Keratinocyte (primary cell): Measurements from ENCODE around the gene PLCL1. TPM values are rescaled to one million over a fixed set of nuclear protein-coding genes. Genes with fewer than 3 reads are reported as not detected.

Experiments
- DNase-seq: peaks from one replicate; pipeline ENCODE4 v3.0.0-alpha.2; 2011; ENCODE audit warnings: low read depth, missing footprints, low spot score
- FAIRE-seq: peaks from 2 replicates; lab custom pipeline; 2011; peaks lifted over from hg19 to GRCh38; lab: Jason Lieb, UNC
- H2AFZ ChIP-seq: 2 replicates; pipeline ENCODE4 v1.6.0; 2012; ENCODE audit warnings: low read length, control low read depth, inconsistent platforms; ENCODE audit not compliant: control insufficient read depth
- H3K27ac ChIP-seq: 2 replicates; pipeline ENCODE4 v1.5.1; 2011; ENCODE audit warnings: low read length; ENCODE audit not compliant: control insufficient read depth, insufficient read depth
- H3K27me3 ChIP-seq: 3 replicates; pipeline ENCODE4 v1.6.0; 2011; ENCODE audit warnings: low read length; ENCODE audit not compliant: control insufficient read depth, insufficient read depth; ENCODE audit errors: extremely low read depth
- H3K36me3 ChIP-seq, 2 experiments: 2 replicates in 1 of 2; 3 replicates in 1 of 2; pipeline ENCODE4 v1.5.1; 2011; ENCODE audit warnings: low read length in 2 of 2, mild to moderate bottlenecking in 1 of 2; ENCODE audit not compliant: control insufficient read depth in 2 of 2, insufficient read depth in 2 of 2; ENCODE audit errors: extremely low read depth in 1 of 2
- H3K4me1 ChIP-seq: 3 replicates; pipeline ENCODE4 v1.5.1; 2011; ENCODE audit warnings: low read length; ENCODE audit not compliant: control insufficient read depth, insufficient read depth; ENCODE audit errors: extremely low read depth
- H3K4me2 ChIP-seq: 3 replicates; pipeline ENCODE4 v1.6.0; 2011; ENCODE audit warnings: low read depth, low read length; ENCODE audit not compliant: control insufficient read depth, insufficient read depth; ENCODE audit errors: extremely low read depth
- H3K4me3 ChIP-seq, 3 experiments: fragments of 200-600 bp in 1 of 3; sonication (generic) in 1 of 3; 2 replicates in 2 of 3; 3 replicates in 1 of 3; pipeline ENCODE4 v1.5.1; 2011 to 2016; ENCODE audit warnings: low read length in 3 of 3, mild to moderate bottlenecking in 3 of 3, control low read depth in 2 of 3, inconsistent platforms in 1 of 3, low read depth in 1 of 3, mixed read lengths in 1 of 3, mixed run types in 1 of 3, moderate library complexity in 1 of 3; ENCODE audit not compliant: control insufficient read depth in 2 of 3, insufficient read depth in 2 of 3; ENCODE audit errors: extremely low read depth in 1 of 3
- H3K79me2 ChIP-seq: 2 replicates; pipeline ENCODE4 v1.6.0; 2012; ENCODE audit warnings: low read length; ENCODE audit not compliant: control insufficient read depth, insufficient read depth
- H3K9ac ChIP-seq: 3 replicates; pipeline ENCODE4 v1.6.0; 2011; ENCODE audit warnings: low read length; ENCODE audit not compliant: control insufficient read depth, insufficient read depth; ENCODE audit errors: extremely low read depth
- H3K9me1 ChIP-seq: 3 replicates; pipeline ENCODE4 v1.6.0; 2011; ENCODE audit warnings: low read length; ENCODE audit not compliant: control insufficient read depth, insufficient read depth; ENCODE audit errors: extremely low read depth
- H3K9me3 ChIP-seq: 2 replicates; pipeline ENCODE4 v1.5.1; 2012; ENCODE audit warnings: low read depth, low read length; ENCODE audit not compliant: control insufficient read depth
- H4K20me1 ChIP-seq: 3 replicates; pipeline ENCODE4 v1.6.0; 2011; ENCODE audit warnings: low read length; ENCODE audit not compliant: control insufficient read depth, insufficient read depth; ENCODE audit errors: extremely low read depth
- CTCF ChIP-seq, 3 experiments: IDR thresholded peaks in 1 of 3; conservative IDR thresholded peaks in 1 of 3; optimal IDR thresholded peaks in 1 of 3; 2 replicates in 2 of 3; 3 replicates in 1 of 3; pipeline versions ENCODE3 to v1.5.1; 2011; ENCODE audit warnings: low read length in 3 of 3, mild to moderate bottlenecking in 3 of 3, moderate library complexity in 2 of 3, control low read depth in 1 of 3, inconsistent platforms in 1 of 3; ENCODE audit not compliant: insufficient read depth in 2 of 3; ENCODE audit errors: extremely low read depth in 1 of 3
- EZH2 ChIP-seq: IDR thresholded peaks from one replicate; pipeline ENCODE4 v1.6.1; 2012; ENCODE audit warnings: inconsistent platforms, mild to moderate bottlenecking, low read length, moderate library complexity
- dilution Hi-C: fragments of 300-500 bp; cut with MboI; formaldehyde crosslinking; loops from one replicate; pipeline ENCODE4 v1.7.0; 2020; ENCODE audit warnings: low sequenced_read_pairs; ENCODE audit not compliant: extremely low pct_ligation_motif_present
- polyA plus RNA-seq, 5 experiments: library from polyadenylated mRNA; depleted of rRNA in 3 of 5; stranded (reverse) in 3 of 5; stranded (forward) in 1 of 5; unstranded in 1 of 5; fragments of >200 nt; gene quantifications; 1 replicate in 1 of 5; 2 replicates in 3 of 5; 3 replicates in 1 of 5; pipeline versions ENCODE4 v1.2.1 to v1.2.3, GENCODE V29; 2011 to 2012; ENCODE audit warnings: missing spikeins in 2 of 5, low read depth in 1 of 5, low replicate concordance in 1 of 5

PLCL1 gene
- polyA plus RNA-seq, 1 donor (not counting 4 experiments of a cell fraction or from before 2014, with no cell fraction given), result 0.01 TPM

- Histone ChIP-seq H4K20me1 (no peaks in the 10 kb centered on the region), H3K79me2 (no peaks in the 10 kb centered on the region), H3K36me3 (no peaks in the 10 kb centered on the region), H3K9me3 (no peaks in the 10 kb centered on the region), H3K4me2 (no peak overlapping the region), H2AFZ (no peak overlapping the region), H3K4me3 (no peak overlapping the region), H3K4me1 (no peaks in the 10 kb centered on the region), H3K9me1 (no peaks in the 10 kb centered on the region), H3K9ac (no peak overlapping the region), H3K27ac (no peak overlapping the region), H3K27me3 (no peaks in the 10 kb centered on the region)
- FAIRE-seq (no peak), DNase-seq (no peak)
- TF ChIP-seq EZH2 (no peak), CTCF (optimal IDR thresholded peaks at IDR 0.05 in 1 of 3, IDR thresholded peaks at IDR 0.05 in 1 of 3, conservative IDR thresholded peaks at IDR 0.05 in 1 of 3; ENCODE audit: extremely low read depth in 1 of 3, insufficient read depth in 2 of 3, low read length in 3 of 3) (no peak)
- dilution Hi-C loops, result no loop called here
Observed at GRCh38 chr2:197982565-197982964, 178.2 kb downstream of the PLCL1 start.

GRCh38 chr2:197985029-197985638, 180.7 kb downstream of the PLCL1 start:
- Histone ChIP-seq H3K9me1 (no peaks in the 10 kb centered on the region), H3K36me3 (no peaks in the 10 kb centered on the region), H4K20me1 (no peaks in the 10 kb centered on the region), H3K9ac (no peak overlapping the region), H3K4me2 (no peak overlapping the region), H3K27ac (no peak overlapping the region), H3K27me3 (no peaks in the 10 kb centered on the region), H3K4me1 (no peaks in the 10 kb centered on the region), H3K4me3 (no peak overlapping the region), H3K79me2 (no peaks in the 10 kb centered on the region), H3K9me3 (no peaks in the 10 kb centered on the region), H2AFZ (no peak overlapping the region)
- DNase-seq (no peak), FAIRE-seq (no peak)
- no peak for TF ChIP-seq EZH2
- TF ChIP-seq CTCF (optimal IDR thresholded peaks at IDR 0.05 in 1 of 3, IDR thresholded peaks at IDR 0.05 in 1 of 3, conservative IDR thresholded peaks at IDR 0.05 in 1 of 3; ENCODE audit: extremely low read depth in 1 of 3, insufficient read depth in 2 of 3, low read length in 3 of 3), result no peak
- dilution Hi-C loops, result no loop called here
